Neural cell (in vitro differentiated cells): ENCODE results near the gene SPEF1. TPM values are rescaled to one million over a fixed set of nuclear protein-coding genes. Genes with fewer than 3 reads are reported as not detected.

Experiments
- H2AFZ ChIP-seq: fragments of 200-600, 300-800 bp; sonication (generic), shearing (Covaris generic); 2 replicates; pipeline ENCODE4 v1.6.0; 2014; ENCODE audit warnings: low read depth, mild to moderate bottlenecking, antibody characterized with exemption, low read length, moderate library complexity
- H3F3A ChIP-seq: fragments of 200-600 bp; shearing (Covaris generic); 2 replicates; pipeline ENCODE4 v1.6.1; 2016; ENCODE audit warnings: mild to moderate bottlenecking, moderate library complexity, mixed read lengths, antibody characterized with exemption, low read length; ENCODE audit not compliant: insufficient read depth, poor library complexity, severe bottlenecking
- H3K27ac ChIP-seq: fragments of 200-600, 300-800 bp; sonication (generic), shearing (Covaris generic); 2 replicates; pipeline ENCODE4 v1.5.1; 2014; ENCODE audit warnings: mild to moderate bottlenecking, low read length, moderate library complexity
- H3K27me3 ChIP-seq: fragments of 300-800, 200-600 bp; sonication (generic), shearing (Covaris generic); 2 replicates; pipeline ENCODE4 v1.6.0; 2014; ENCODE audit warnings: mild to moderate bottlenecking, low read depth, low read length, moderate library complexity; ENCODE audit not compliant: insufficient read depth
- H3K36me3 ChIP-seq: fragments of 300-800, 200-600 bp; sonication (generic), shearing (Covaris generic); 2 replicates; pipeline ENCODE4 v1.5.1; 2014; ENCODE audit warnings: mild to moderate bottlenecking, antibody characterized with exemption, low read length, moderate library complexity; ENCODE audit not compliant: insufficient read depth
- H3K4me2 ChIP-seq: fragments of 300-800, 200-600 bp; sonication (generic), shearing (Covaris generic); 2 replicates; pipeline ENCODE4 v1.6.0; 2014; ENCODE audit warnings: mild to moderate bottlenecking, low read length
- H3K4me3 ChIP-seq: fragments of 300-800, 200-600 bp; sonication (generic), shearing (Covaris generic); 2 replicates; pipeline ENCODE4 v1.5.1; 2014; ENCODE audit warnings: mild to moderate bottlenecking, low read length, moderate library complexity
- H3K79me2 ChIP-seq: fragments of 200-600 bp; shearing (Covaris generic); replicated peaks from 2 replicates; pipeline ENCODE4 v1.6.0; 2014; ENCODE audit warnings: mild to moderate bottlenecking, low read length, moderate library complexity; ENCODE audit not compliant: insufficient read depth
- H3K9ac ChIP-seq: fragments of 300-800, 200-600 bp; sonication (generic), shearing (Covaris generic); 2 replicates; pipeline ENCODE4 v1.6.1; 2016; ENCODE audit warnings: mild to moderate bottlenecking, low read length, mixed read lengths
- H3K9me2 ChIP-seq: fragments of 200-600 bp; shearing (Covaris generic); 2 replicates; pipeline ENCODE4 v1.6.1; 2016; ENCODE audit warnings: mild to moderate bottlenecking, low read length, mixed read lengths; ENCODE audit not compliant: insufficient read depth
- H3K9me3 ChIP-seq: fragments of 200-600, 300-800 bp; sonication (generic), shearing (Covaris generic); 2 replicates; pipeline ENCODE4 v1.6.1; 2016; ENCODE audit warnings: mild to moderate bottlenecking, mixed run types, low read length, moderate library complexity, mixed read lengths
- H4K20me1 ChIP-seq: fragments of 200-600 bp; shearing (Covaris generic); 2 replicates; pipeline ENCODE4 v1.6.1; 2016; ENCODE audit warnings: mild to moderate bottlenecking, mixed run types; ENCODE audit not compliant: insufficient read depth
- CTCF ChIP-seq: fragments of 450-650 bp; IDR thresholded peaks from 2 replicates; pipeline ENCODE4 v1.5.1; 2014; ENCODE audit warnings: antibody characterized with exemption, mild to moderate bottlenecking, moderate library complexity; ENCODE audit not compliant: poor library complexity, severe bottlenecking
- EP300 ChIP-seq: fragments of 450-650 bp; conservative IDR thresholded peaks from 2 replicates; pipeline ENCODE4 v1.6.1; 2014; ENCODE audit warnings: antibody characterized with exemption, mild to moderate bottlenecking, moderate library complexity; ENCODE audit not compliant: poor library complexity, severe bottlenecking
- EZH2 ChIP-seq: fragments of 200-600, 300-800 bp; shearing (Covaris generic), sonication (generic); IDR thresholded peaks from 2 replicates; pipeline ENCODE4 v1.6.1; 2014; ENCODE audit warnings: antibody characterized with exemption, low read length, borderline replicate concordance, mild to moderate bottlenecking; ENCODE audit not compliant: insufficient read depth, poor library complexity, severe bottlenecking
- MXI1 ChIP-seq: fragments of 450-650 bp; conservative IDR thresholded peaks from 2 replicates; pipeline ENCODE4 v1.6.1; 2014; ENCODE audit warnings: antibody characterized with exemption, mild to moderate bottlenecking; ENCODE audit not compliant: poor library complexity, severe bottlenecking
- POLR2AphosphoS5 ChIP-seq: IDR thresholded peaks from 2 replicates; pipeline ENCODE4 v1.6.1; 2012
- RAD21 ChIP-seq: fragments of 450-650 bp; conservative IDR thresholded peaks from 2 replicates; pipeline ENCODE4 v1.6.1; 2014; ENCODE audit warnings: antibody characterized with exemption, mild to moderate bottlenecking, moderate library complexity
- REST ChIP-seq: IDR thresholded peaks from 2 replicates; pipeline ENCODE4 v1.6.1; 2012; ENCODE audit warnings: borderline replicate concordance
- SMC3 ChIP-seq: fragments of 450-650 bp; conservative IDR thresholded peaks from 2 replicates; pipeline ENCODE4 v1.6.1; 2014; ENCODE audit warnings: antibody characterized with exemption, mild to moderate bottlenecking, moderate library complexity; ENCODE audit not compliant: poor library complexity
- TAF1 ChIP-seq: IDR thresholded peaks from 2 replicates; pipeline ENCODE4 v1.6.1; 2012; ENCODE audit warnings: low read depth
- polyA plus RNA-seq: library from polyadenylated mRNA; depleted of rRNA; stranded (reverse); fragments of >200 nt; gene quantifications from 2 replicates; pipeline ENCODE4 v1.2.3, GENCODE V29; 2014

SPEF1 gene
- polyA plus RNA-seq, 1 donor from 2014 or later = 0.58 TPM

- no peaks in the 10 kb centered on the region for H3K36me3 ChIP-seq
- TF ChIP-seq CTCF = no peak
- no peaks in the 10 kb centered on the region for H3F3A ChIP-seq
- H3K27ac ChIP-seq = no peak overlapping the region
- no peaks in the 10 kb centered on the region for H3K9me2 ChIP-seq
- no peak overlapping the region for H2AFZ ChIP-seq
- H3K4me2 ChIP-seq = no peak overlapping the region
- no peaks in the 10 kb centered on the region for H3K79me2 ChIP-seq
- H3K9me3 ChIP-seq = no peaks in the 10 kb centered on the region
- H3K4me3 ChIP-seq = no peak overlapping the region
- no peaks in the 10 kb centered on the region for H4K20me1 ChIP-seq
- H3K9ac ChIP-seq = no peak overlapping the region
- H3K27me3 ChIP-seq = peaks cover 4% of the 10 kb centered on the region
These were observed 51.3 kb downstream of the SPEF1 start for GRCh38 chr20:3729811-3730540.

GRCh38 chr20:3729378-3729777 lies 51.9 kb downstream of the SPEF1 start:
- Histone ChIP-seq H3K27ac (no peak overlapping the region), H2AFZ (no peak overlapping the region), H3K79me2 (no peaks in the 10 kb centered on the region), H4K20me1 (no peaks in the 10 kb centered on the region), H3K4me2 (no peak overlapping the region), H3K36me3 (no peaks in the 10 kb centered on the region), H3K9me3 (no peaks in the 10 kb centered on the region), H3F3A (no peaks in the 10 kb centered on the region), H3K9ac (no peak overlapping the region), H3K9me2 (no peaks in the 10 kb centered on the region), H3K27me3 (peaks cover 4% of the 10 kb centered on the region), H3K4me3 (no peak overlapping the region)
- no peak for TF ChIP-seq SMC3
- no peak for TF ChIP-seq POLR2AphosphoS5

- H3K9me3 ChIP-seq = no peaks in the 10 kb centered on the region
- no peaks in the 10 kb centered on the region for H3K79me2 ChIP-seq
- no peaks in the 10 kb centered on the region for H3F3A ChIP-seq
- H3K9ac ChIP-seq = no peak overlapping the region
- H3K36me3 ChIP-seq = no peaks in the 10 kb centered on the region
- H4K20me1 ChIP-seq = no peaks in the 10 kb centered on the region
- TF ChIP-seq EP300 (no peak), RAD21 (no peak), TAF1 (no peak), EZH2 (no peak), POLR2AphosphoS5 (no peak), SMC3 (no peak), REST (no peak), CTCF (no peak), MXI1 (no peak)
- H3K9me2 ChIP-seq = no peaks in the 10 kb centered on the region
- H3K27me3 ChIP-seq = peaks cover 4% of the 10 kb centered on the region
- H3K27ac ChIP-seq = no peak overlapping the region
- no peak overlapping the region for H3K4me2 ChIP-seq
- H2AFZ ChIP-seq = no peak overlapping the region
- no peak overlapping the region for H3K4me3 ChIP-seq
These were observed 52.4 kb downstream of the SPEF1 start for GRCh38 chr20:3728876-3729275.
